Measurements from ENCODE around the gene PHF10.

The PHF10 gene

DNA sequence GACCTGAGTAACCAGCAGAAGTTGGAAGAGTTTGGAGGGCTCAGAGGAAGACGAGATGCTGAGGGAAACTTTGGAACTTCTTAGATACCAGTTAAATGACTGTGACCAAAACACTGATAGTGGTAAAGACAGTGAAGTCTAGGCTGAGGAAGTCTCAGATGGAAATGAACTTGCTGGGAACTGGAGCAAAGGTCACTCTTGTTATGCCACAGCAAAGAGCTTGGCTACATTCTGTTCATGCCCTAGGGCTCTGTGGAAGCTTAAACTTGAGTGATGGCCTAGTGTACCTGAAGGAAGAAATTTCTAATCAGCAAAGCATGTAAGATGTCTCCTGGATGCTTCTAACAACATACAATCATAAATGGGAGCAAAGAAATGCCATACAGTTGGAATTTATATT lies 47.2 kb downstream of the PHF10 start:
- no peak for DNase-seq (ENCODE audit: low spot score)

- DNase-seq (ENCODE audit: low spot score): no peak
Observed at GRCh38 chr6:169675011-169675410, 49.3 kb downstream of the PHF10 start.

DNA sequence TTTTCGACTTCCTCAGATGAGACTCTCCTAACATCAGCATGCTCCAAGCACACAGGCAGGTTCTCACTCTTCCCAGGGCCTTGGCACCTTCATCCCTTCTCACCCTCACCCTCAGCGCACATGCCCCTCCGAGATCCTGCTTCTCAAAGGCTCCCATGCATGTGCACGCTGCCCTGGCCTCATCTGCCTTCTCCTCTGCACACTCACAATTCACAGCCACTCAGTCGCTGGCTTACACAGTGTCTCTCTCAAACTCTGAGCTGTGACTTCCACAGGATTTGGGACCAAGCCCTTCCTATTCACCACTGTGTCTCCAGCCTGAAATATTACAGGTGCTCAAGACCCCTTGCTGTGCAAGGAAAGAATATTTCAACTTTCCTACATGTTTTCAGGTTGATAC lies 52.7 kb downstream of the PHF10 start:
- no peak for DNase-seq (ENCODE audit: low spot score)

- DNase-seq (ENCODE audit: low spot score): no peak
Observed at GRCh38 chr6:169669889-169670288, 54.4 kb downstream of the PHF10 start.

- no peak for DNase-seq (ENCODE audit: low spot score)
Observed at GRCh38 chr6:169669147-169669546, 55.2 kb downstream of the PHF10 start.

- DNase-seq (ENCODE audit: low spot score): no peak
Observed at GRCh38 chr6:169668203-169668847, 56.0 kb downstream of the PHF10 start.

- no peak for DNase-seq (ENCODE audit: low spot score)
Observed at GRCh38 chr6:169667716-169668115, 56.6 kb downstream of the PHF10 start.

DNA sequence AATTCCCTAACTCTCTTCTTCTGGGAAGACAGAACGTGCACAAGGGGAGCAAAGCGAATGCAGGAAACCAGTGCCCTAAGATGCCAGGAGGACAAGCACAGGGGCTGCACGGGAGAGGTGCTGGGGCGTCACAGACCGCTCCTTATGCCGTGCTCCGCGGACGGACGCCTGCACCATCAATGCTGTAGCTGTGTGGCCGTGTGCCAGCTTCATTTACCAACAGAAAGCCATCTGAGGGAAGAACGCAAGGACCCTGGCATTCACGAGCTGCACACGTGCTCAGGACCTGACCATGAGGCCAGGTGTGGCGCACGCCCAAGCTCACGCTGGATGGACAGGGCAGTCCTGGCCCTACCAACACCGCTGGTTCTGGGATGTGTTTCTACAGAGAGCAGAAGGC lies 57.9 kb downstream of the PHF10 start:
- no peak for DNase-seq (ENCODE audit: low spot score)

GRCh38 chr6:169665289-169665688 lies 59.0 kb downstream of the PHF10 start:
- no peak for DNase-seq (ENCODE audit: low spot score)

DNA sequence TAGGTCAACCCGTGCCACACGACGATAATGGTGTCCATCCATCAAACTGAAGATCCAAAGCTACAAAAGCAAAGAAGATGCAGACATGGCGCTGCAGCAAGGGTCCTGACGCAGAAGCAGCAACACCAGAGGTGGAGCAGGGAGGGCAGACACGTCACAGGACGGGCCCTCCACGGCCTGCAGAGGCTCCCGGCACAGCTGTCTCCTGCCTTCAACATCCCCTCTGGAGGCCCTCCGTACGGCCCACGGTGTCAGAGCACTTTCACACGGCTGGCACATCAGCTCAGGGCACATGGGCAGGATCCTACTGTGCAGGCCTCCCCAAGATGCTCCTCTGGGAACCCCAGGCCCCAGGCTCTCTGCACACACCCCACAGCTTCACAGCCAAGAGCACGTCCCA lies 60.1 kb downstream of the PHF10 start:
- DNase-seq (ENCODE audit: low spot score): no peak

DNA sequence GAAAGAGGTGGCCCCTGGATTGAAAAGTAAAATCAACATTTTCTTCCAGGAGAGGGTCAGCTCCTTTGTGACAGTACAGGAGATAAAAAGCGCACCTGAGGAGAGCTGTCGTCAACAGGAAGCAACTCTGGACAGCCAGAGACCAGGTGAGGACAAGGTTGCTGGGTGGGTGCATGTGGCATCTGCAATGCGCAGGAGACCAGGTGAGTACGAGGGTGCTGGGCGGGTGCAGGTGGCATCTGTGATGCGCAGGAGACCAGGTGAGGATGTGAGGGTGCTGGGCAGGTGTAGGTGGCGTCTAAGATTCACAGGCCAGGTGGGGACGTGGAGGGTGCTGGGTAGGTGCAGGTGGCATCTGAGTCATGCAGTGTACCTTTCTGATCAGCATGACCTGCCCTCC lies 60.8 kb downstream of the PHF10 start:
- DNase-seq (ENCODE audit: low spot score): no peak

DNA sequence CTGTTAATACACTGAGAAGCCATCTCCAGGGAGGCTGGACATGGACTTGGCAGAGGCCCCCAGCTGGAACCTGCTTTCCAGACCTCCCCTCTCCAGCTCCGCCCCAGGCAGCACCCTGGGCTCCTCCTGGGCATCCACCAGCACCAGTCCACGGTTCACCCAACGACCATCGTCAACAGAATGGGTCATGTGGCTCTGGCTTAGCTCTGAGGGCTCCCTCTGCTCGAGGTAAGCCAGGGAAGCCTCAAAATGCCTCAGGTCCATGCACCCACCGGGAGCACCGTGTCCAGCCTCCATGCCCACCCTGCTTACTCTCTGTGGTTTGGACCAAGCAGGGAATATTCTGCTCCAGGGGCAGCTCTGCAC lies 62.9 kb downstream of the PHF10 start:
- no peak for DNase-seq (ENCODE audit: low spot score)

- DNase-seq (ENCODE audit: low spot score): no peak
Observed at GRCh38 chr6:169660751-169661390, 63.4 kb downstream of the PHF10 start.

DNA sequence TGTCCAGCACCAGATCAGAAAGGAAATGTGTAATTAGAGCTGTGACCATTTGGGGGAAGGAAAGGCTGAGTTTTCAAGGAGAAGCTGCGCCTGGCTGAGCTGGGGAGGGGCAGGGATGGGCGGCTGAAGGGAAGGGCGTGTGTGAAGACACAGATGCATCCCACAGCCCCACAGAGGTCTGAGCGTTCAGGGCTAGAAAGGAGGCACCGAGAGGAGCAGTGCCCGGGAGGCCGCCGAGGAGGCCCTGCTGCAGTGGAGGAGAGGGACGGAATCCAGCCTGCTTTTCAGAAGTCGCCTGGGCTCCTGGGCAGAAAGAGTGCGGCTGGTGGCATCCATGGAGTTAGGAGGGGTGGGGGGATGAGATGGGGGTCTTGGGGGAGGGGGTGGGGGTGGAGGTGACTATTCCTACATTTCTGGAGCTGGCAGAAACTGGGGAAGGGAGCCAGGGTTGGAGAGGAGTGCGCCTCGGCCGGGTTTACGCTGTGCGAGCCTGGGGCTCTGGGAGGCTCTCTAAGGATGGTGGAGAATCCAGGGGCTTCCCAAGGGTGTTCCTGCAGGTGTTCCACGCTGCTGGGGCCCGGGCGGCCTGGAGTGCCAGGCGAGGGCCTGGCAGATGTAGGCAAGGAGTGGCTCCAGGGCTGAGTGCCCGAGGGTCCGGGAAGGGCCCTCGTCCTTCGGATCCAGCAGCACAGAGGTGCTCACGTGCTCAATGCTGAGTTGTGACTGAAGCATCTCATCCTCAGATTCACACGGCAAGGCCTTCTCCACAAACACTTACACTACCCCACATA lies 64.3 kb downstream of the PHF10 start:
- DNase-seq (ENCODE audit: low spot score): no peak

DNA sequence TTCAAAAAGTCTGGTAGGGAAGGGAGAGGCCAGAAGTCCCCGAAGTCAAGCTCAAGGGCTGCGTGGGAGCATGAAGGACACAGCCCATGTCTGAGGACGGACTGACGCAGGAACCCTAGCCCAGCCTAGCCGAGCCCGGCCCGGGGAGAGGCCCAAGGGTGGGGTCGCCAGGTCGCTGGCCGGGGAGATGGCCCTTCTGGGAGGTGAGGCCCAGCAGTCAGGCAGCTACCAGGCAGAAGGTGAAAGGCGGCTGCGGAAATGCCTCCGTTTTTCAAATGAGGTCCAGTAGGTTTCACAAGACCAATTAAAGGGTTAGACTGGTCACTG lies 67.1 kb downstream of the PHF10 start:
- DNase-seq (ENCODE audit: low spot score): no peak

DNA sequence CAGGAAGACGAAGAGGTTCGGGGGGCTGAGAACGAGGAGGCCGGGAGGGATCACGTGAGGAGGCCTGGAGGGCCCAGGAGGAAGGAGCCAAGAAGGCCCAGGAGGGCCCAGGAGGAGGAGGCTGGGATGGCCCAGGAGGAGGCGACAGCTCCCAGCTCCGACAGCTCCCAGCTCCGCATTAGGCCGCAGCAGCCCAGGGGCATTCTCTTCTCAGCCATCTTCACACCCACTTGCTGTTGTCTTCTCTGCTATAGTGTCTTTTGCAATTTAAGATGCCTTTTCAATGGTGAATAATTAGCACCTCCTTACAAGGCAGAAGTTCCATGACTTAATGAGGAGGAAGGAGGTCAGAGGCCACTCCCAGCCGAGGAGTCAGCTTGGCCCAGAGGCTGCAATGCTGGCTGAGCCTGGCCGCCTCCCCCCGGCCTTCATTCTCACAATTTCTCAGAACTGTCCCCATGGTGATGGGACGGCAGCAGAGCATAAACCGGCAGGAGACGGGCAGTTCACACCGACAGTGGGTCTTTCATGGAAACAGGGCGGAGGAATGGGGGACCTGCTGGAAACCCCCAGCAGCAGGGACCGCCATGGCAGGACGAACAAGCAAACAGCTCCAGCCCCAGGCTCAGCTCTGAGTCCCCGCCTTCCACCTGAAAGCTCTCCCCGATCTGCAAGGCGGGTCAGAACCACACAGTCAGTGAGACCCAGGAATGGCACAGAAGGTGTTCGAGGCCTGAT lies 67.6 kb downstream of the PHF10 start:
- no peak for DNase-seq (ENCODE audit: low spot score)

DNA sequence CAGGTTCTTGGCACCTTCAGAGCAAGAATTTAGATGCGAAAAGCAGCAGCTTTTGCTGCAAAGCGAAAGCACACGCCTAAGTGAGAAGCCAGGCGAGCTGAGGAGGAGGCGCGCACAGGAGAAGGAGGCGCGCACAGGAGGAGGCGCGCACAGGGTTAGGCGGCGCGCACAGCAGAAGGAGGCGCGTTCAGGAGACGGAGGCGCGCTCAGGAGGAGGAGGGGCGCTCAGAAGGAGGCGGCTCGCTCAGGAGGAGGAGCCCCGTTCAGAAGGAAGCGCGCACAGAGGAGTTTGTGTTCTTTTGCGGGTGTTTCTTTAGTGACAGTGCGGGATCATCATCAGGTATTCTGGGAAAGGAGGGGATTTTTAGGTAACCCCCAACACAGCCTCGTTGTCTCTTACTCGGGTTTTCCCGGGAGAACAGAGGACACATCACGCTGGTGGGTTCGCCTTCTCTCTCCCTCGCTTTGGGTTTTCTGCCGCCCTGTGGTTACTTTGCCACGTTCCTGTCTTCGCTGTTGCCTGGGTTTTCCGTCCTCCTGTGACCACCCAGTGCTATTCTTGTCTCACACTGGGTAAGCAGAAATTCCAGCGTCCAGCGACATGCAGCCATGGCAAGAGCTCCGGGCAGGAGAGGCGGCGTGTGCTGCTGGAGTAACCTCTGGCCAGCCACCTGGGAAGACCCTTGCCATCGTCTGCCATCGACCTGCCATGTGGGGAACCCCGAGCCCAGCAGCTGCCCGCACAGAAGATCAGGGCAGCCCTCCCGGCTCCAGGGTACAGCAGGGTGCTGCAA lies 69.5 kb downstream of the PHF10 start:
- DNase-seq (ENCODE audit: low spot score): no peak

Measured in GM03348 (cell line).